Neural cell (in vitro differentiated cells): Measurements from ENCODE around the gene ZNF726. TPM values are rescaled to one million over a fixed set of nuclear protein-coding genes. Genes with fewer than 3 reads are reported as not detected.

Experiments used
- H2AFZ ChIP-seq: fragments of 200-600, 300-800 bp; sonication (generic), shearing (Covaris generic); 2 replicates; pipeline ENCODE4 v1.6.0; 2014; ENCODE audit warnings: low read depth, mild to moderate bottlenecking, antibody characterized with exemption, low read length, moderate library complexity
- H3F3A ChIP-seq: fragments of 200-600 bp; shearing (Covaris generic); 2 replicates; pipeline ENCODE4 v1.6.1; 2016; ENCODE audit warnings: mild to moderate bottlenecking, moderate library complexity, mixed read lengths, antibody characterized with exemption, low read length; ENCODE audit not compliant: insufficient read depth, poor library complexity, severe bottlenecking
- H3K27ac ChIP-seq: fragments of 200-600, 300-800 bp; sonication (generic), shearing (Covaris generic); 2 replicates; pipeline ENCODE4 v1.5.1; 2014; ENCODE audit warnings: mild to moderate bottlenecking, low read length, moderate library complexity
- H3K27me3 ChIP-seq: fragments of 300-800, 200-600 bp; sonication (generic), shearing (Covaris generic); 2 replicates; pipeline ENCODE4 v1.6.0; 2014; ENCODE audit warnings: mild to moderate bottlenecking, low read depth, low read length, moderate library complexity; ENCODE audit not compliant: insufficient read depth
- H3K36me3 ChIP-seq: fragments of 300-800, 200-600 bp; sonication (generic), shearing (Covaris generic); 2 replicates; pipeline ENCODE4 v1.5.1; 2014; ENCODE audit warnings: mild to moderate bottlenecking, antibody characterized with exemption, low read length, moderate library complexity; ENCODE audit not compliant: insufficient read depth
- H3K4me2 ChIP-seq: fragments of 300-800, 200-600 bp; sonication (generic), shearing (Covaris generic); 2 replicates; pipeline ENCODE4 v1.6.0; 2014; ENCODE audit warnings: mild to moderate bottlenecking, low read length
- H3K4me3 ChIP-seq: fragments of 300-800, 200-600 bp; sonication (generic), shearing (Covaris generic); 2 replicates; pipeline ENCODE4 v1.5.1; 2014; ENCODE audit warnings: mild to moderate bottlenecking, low read length, moderate library complexity
- H3K79me2 ChIP-seq: fragments of 200-600 bp; shearing (Covaris generic); replicated peaks from 2 replicates; pipeline ENCODE4 v1.6.0; 2014; ENCODE audit warnings: mild to moderate bottlenecking, low read length, moderate library complexity; ENCODE audit not compliant: insufficient read depth
- H3K9ac ChIP-seq: fragments of 300-800, 200-600 bp; sonication (generic), shearing (Covaris generic); 2 replicates; pipeline ENCODE4 v1.6.1; 2016; ENCODE audit warnings: mild to moderate bottlenecking, low read length, mixed read lengths
- H3K9me2 ChIP-seq: fragments of 200-600 bp; shearing (Covaris generic); 2 replicates; pipeline ENCODE4 v1.6.1; 2016; ENCODE audit warnings: mild to moderate bottlenecking, low read length, mixed read lengths; ENCODE audit not compliant: insufficient read depth
- H3K9me3 ChIP-seq: fragments of 200-600, 300-800 bp; sonication (generic), shearing (Covaris generic); 2 replicates; pipeline ENCODE4 v1.6.1; 2016; ENCODE audit warnings: mild to moderate bottlenecking, mixed run types, low read length, moderate library complexity, mixed read lengths
- H4K20me1 ChIP-seq: fragments of 200-600 bp; shearing (Covaris generic); 2 replicates; pipeline ENCODE4 v1.6.1; 2016; ENCODE audit warnings: mild to moderate bottlenecking, mixed run types; ENCODE audit not compliant: insufficient read depth
- EP300 ChIP-seq: fragments of 450-650 bp; conservative IDR thresholded peaks from 2 replicates; pipeline ENCODE4 v1.6.1; 2014; ENCODE audit warnings: antibody characterized with exemption, mild to moderate bottlenecking, moderate library complexity; ENCODE audit not compliant: poor library complexity, severe bottlenecking
- EZH2 ChIP-seq: fragments of 200-600, 300-800 bp; shearing (Covaris generic), sonication (generic); IDR thresholded peaks from 2 replicates; pipeline ENCODE4 v1.6.1; 2014; ENCODE audit warnings: antibody characterized with exemption, low read length, borderline replicate concordance, mild to moderate bottlenecking; ENCODE audit not compliant: insufficient read depth, poor library complexity, severe bottlenecking
- MXI1 ChIP-seq: fragments of 450-650 bp; conservative IDR thresholded peaks from 2 replicates; pipeline ENCODE4 v1.6.1; 2014; ENCODE audit warnings: antibody characterized with exemption, mild to moderate bottlenecking; ENCODE audit not compliant: poor library complexity, severe bottlenecking
- POLR2AphosphoS5 ChIP-seq: IDR thresholded peaks from 2 replicates; pipeline ENCODE4 v1.6.1; 2012
- RAD21 ChIP-seq: fragments of 450-650 bp; conservative IDR thresholded peaks from 2 replicates; pipeline ENCODE4 v1.6.1; 2014; ENCODE audit warnings: antibody characterized with exemption, mild to moderate bottlenecking, moderate library complexity
- SMC3 ChIP-seq: fragments of 450-650 bp; conservative IDR thresholded peaks from 2 replicates; pipeline ENCODE4 v1.6.1; 2014; ENCODE audit warnings: antibody characterized with exemption, mild to moderate bottlenecking, moderate library complexity; ENCODE audit not compliant: poor library complexity
- TAF1 ChIP-seq: IDR thresholded peaks from 2 replicates; pipeline ENCODE4 v1.6.1; 2012; ENCODE audit warnings: low read depth
- polyA plus RNA-seq: library from polyadenylated mRNA; depleted of rRNA; stranded (reverse); fragments of >200 nt; gene quantifications from 2 replicates; pipeline ENCODE4 v1.2.3, GENCODE V29; 2014
- TF ChIP-seq, protein P1 (sequence below): fragments of 450-650 bp; IDR thresholded peaks from 2 replicates; pipeline ENCODE4 v1.5.1; 2014; ENCODE audit warnings: antibody characterized with exemption, mild to moderate bottlenecking, moderate library complexity; ENCODE audit not compliant: poor library complexity, severe bottlenecking
- TF ChIP-seq, protein P2 (sequence below): IDR thresholded peaks from 2 replicates; pipeline ENCODE4 v1.6.1; 2012; ENCODE audit warnings: borderline replicate concordance

ZNF726 gene
- polyA plus RNA-seq, 1 donor from 2014 or later, result not detected

DNA sequence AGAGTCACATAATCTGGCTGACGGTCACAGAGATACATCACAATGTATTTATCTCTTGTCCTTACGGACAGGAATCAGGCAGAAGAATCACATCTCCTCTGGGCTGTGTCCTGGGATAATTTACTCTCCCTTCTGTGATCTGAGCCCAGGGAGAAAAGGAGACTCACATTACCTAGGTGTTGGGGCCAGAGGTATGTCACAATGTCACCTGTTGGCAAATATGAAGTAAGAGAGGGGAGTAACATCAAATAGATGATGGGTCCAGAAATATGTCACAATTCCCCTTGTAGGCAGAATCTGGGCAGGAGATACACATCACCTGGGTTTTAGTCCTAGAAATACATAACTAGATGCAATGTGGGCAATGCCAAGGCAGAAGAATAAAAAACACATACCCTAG, 67.2 kb downstream of the ZNF726 start:
- Histone ChIP-seq H3K9me2 (no peaks in the 10 kb centered on the region), H3K4me2 (no peak overlapping the region), H3K36me3 (no peaks in the 10 kb centered on the region), H3K9me3 (peaks cover 7% of the 10 kb centered on the region), H3K27ac (no peak overlapping the region), H3K79me2 (no peaks in the 10 kb centered on the region), H2AFZ (no peak overlapping the region), H4K20me1 (no peaks in the 10 kb centered on the region), H3K4me3 (no peak overlapping the region), H3K9ac (no peak overlapping the region), H3K27me3 (no peaks in the 10 kb centered on the region), H3F3A (no peaks in the 10 kb centered on the region)
- TF ChIP-seq, protein P1, sequence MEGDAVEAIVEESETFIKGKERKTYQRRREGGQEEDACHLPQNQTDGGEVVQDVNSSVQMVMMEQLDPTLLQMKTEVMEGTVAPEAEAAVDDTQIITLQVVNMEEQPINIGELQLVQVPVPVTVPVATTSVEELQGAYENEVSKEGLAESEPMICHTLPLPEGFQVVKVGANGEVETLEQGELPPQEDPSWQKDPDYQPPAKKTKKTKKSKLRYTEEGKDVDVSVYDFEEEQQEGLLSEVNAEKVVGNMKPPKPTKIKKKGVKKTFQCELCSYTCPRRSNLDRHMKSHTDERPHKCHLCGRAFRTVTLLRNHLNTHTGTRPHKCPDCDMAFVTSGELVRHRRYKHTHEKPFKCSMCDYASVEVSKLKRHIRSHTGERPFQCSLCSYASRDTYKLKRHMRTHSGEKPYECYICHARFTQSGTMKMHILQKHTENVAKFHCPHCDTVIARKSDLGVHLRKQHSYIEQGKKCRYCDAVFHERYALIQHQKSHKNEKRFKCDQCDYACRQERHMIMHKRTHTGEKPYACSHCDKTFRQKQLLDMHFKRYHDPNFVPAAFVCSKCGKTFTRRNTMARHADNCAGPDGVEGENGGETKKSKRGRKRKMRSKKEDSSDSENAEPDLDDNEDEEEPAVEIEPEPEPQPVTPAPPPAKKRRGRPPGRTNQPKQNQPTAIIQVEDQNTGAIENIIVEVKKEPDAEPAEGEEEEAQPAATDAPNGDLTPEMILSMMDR, result no peak
- TF ChIP-seq, protein P2, sequence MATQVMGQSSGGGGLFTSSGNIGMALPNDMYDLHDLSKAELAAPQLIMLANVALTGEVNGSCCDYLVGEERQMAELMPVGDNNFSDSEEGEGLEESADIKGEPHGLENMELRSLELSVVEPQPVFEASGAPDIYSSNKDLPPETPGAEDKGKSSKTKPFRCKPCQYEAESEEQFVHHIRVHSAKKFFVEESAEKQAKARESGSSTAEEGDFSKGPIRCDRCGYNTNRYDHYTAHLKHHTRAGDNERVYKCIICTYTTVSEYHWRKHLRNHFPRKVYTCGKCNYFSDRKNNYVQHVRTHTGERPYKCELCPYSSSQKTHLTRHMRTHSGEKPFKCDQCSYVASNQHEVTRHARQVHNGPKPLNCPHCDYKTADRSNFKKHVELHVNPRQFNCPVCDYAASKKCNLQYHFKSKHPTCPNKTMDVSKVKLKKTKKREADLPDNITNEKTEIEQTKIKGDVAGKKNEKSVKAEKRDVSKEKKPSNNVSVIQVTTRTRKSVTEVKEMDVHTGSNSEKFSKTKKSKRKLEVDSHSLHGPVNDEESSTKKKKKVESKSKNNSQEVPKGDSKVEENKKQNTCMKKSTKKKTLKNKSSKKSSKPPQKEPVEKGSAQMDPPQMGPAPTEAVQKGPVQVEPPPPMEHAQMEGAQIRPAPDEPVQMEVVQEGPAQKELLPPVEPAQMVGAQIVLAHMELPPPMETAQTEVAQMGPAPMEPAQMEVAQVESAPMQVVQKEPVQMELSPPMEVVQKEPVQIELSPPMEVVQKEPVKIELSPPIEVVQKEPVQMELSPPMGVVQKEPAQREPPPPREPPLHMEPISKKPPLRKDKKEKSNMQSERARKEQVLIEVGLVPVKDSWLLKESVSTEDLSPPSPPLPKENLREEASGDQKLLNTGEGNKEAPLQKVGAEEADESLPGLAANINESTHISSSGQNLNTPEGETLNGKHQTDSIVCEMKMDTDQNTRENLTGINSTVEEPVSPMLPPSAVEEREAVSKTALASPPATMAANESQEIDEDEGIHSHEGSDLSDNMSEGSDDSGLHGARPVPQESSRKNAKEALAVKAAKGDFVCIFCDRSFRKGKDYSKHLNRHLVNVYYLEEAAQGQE, result no peak
- no peak for TF ChIP-seq EZH2
- no peak for TF ChIP-seq MXI1
- no peak for TF ChIP-seq RAD21
- TF ChIP-seq POLR2AphosphoS5, result no peak
- no peak for TF ChIP-seq EP300
- no peak for TF ChIP-seq SMC3
- TF ChIP-seq TAF1, result no peak

DNA sequence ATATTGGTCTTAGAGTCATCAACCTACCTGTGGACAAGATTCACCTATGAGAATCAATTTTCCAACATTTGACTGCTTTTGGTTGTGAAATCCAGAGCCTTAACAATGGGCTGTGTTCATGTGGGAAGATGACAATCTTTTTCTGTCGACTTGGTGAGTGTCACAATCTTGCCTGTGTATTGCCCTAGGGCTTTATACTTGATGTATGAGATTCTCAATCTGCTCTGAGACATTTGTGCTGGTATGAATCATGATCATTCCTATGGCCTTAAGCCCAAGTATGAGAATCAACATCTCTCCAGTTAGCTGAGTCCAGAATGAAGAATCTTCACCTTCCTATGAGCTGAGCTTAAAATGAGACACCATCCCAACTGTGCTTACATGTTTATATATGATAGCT, 68.7 kb downstream of the ZNF726 start:
- H3K36me3 ChIP-seq, result no peaks in the 10 kb centered on the region
- no peaks in the 10 kb centered on the region for H3K79me2 ChIP-seq
- H3K4me3 ChIP-seq, result no peak overlapping the region
- no peak overlapping the region for H3K4me2 ChIP-seq
- H2AFZ ChIP-seq, result no peak overlapping the region
- H3K9me2 ChIP-seq, result no peaks in the 10 kb centered on the region
- H3K27ac ChIP-seq, result no peak overlapping the region
- TF ChIP-seq, protein P1, result no peak
- TF ChIP-seq POLR2AphosphoS5 (no peak), RAD21 (no peak), MXI1 (no peak), EZH2 (no peak), TAF1 (no peak), SMC3 (no peak), EP300 (no peak)
- TF ChIP-seq, protein P2, result no peak
- peaks cover 7% of the 10 kb centered on the region for H3K9me3 ChIP-seq
- H3K27me3 ChIP-seq, result no peaks in the 10 kb centered on the region
- no peaks in the 10 kb centered on the region for H3F3A ChIP-seq
- H3K9ac ChIP-seq, result no peak overlapping the region
- H4K20me1 ChIP-seq, result no peaks in the 10 kb centered on the region
